WERI-Rb-1 (cell line): ENCODE data around the gene TPX2.
A peak's percentile ranks its signal among the peaks of the same experiment; 100 is the strongest.

Source experiments
- DNase-seq: peaks from one replicate; pipeline ENCODE4 v3.0.0-alpha.2; 2020
- H3K27ac ChIP-seq: fragments of 250-450 bp; sonication (Bioruptor Pico); 2 replicates; pipeline ENCODE4 v1.5.1; 2020; ENCODE audit warnings: mild to moderate bottlenecking, moderate library complexity
- H3K27me3 ChIP-seq: fragments of 250-450 bp; sonication (Bioruptor Pico); 2 replicates; pipeline ENCODE4 v1.5.1; 2021; ENCODE audit warnings: mild to moderate bottlenecking, low read depth, moderate library complexity; ENCODE audit not compliant: insufficient read depth, severe bottlenecking
- H3K36me3 ChIP-seq: fragments of 250-450 bp; sonication (Bioruptor Pico); 2 replicates; pipeline ENCODE4 v1.5.1; 2020; ENCODE audit warnings: mild to moderate bottlenecking, moderate library complexity
- H3K4me3 ChIP-seq: 2 replicates; pipeline ENCODE4 v1.5.1; 2011; ENCODE audit warnings: low read depth, mild to moderate bottlenecking, control low read depth, low read length
- H3K9me3 ChIP-seq: fragments of 250-450 bp; sonication (Bioruptor Pico); 2 replicates; pipeline ENCODE4 v1.5.1; 2021; ENCODE audit warnings: mild to moderate bottlenecking, moderate library complexity; ENCODE audit not compliant: severe bottlenecking
- CTCF ChIP-seq: IDR thresholded peaks from 2 replicates; pipeline ENCODE4 v1.5.1; 2011; ENCODE audit warnings: low read depth, mild to moderate bottlenecking, control low read depth, inconsistent platforms, low read length

The TPX2 gene

GRCh38 chr20:31835977-31836852 is 97.1 kb downstream of the TPX2 start:
- peak; percentile 41 for DNase-seq
- Histone ChIP-seq H3K27me3 (no peaks in the 10 kb centered on the region), H3K36me3 (no peaks in the 10 kb centered on the region), H3K9me3 (no peaks in the 10 kb centered on the region), H3K27ac (no peak overlapping the region), H3K4me3 (no peak overlapping the region)
- no peak for TF ChIP-seq CTCF

GRCh38 chr20:31836853-31837608 is 97.9 kb downstream of the TPX2 start:
- Histone ChIP-seq H3K27ac (no peak overlapping the region), H3K27me3 (no peaks in the 10 kb centered on the region), H3K4me3 (no peak overlapping the region), H3K9me3 (no peaks in the 10 kb centered on the region), H3K36me3 (no peaks in the 10 kb centered on the region)
- TF ChIP-seq CTCF = no peak
- DNase-seq = no peak

- Histone ChIP-seq H3K36me3 (no peaks in the 10 kb centered on the region), H3K4me3 (no peak overlapping the region), H3K27me3 (no peaks in the 10 kb centered on the region), H3K27ac (no peak overlapping the region), H3K9me3 (no peaks in the 10 kb centered on the region)
- no peak for TF ChIP-seq CTCF
- no peak for DNase-seq
Observed at GRCh38 chr20:31837896-31838397, 98.9 kb downstream of the TPX2 start.

GRCh38 chr20:31838646-31839292 is 99.7 kb downstream of the TPX2 start:
- no peaks in the 10 kb centered on the region for H3K27me3 ChIP-seq
- H3K27ac ChIP-seq = no peak overlapping the region
- no peaks in the 10 kb centered on the region for H3K9me3 ChIP-seq
- no peak for DNase-seq
- no peak overlapping the region for H3K4me3 ChIP-seq
- no peak for TF ChIP-seq CTCF
- H3K36me3 ChIP-seq = no peaks in the 10 kb centered on the region

GRCh38 chr20:31839782-31840487 is 100.8 kb downstream of the TPX2 start:
- Histone ChIP-seq H3K36me3 (no peaks in the 10 kb centered on the region), H3K27ac (no peak overlapping the region), H3K27me3 (no peaks in the 10 kb centered on the region), H3K9me3 (no peaks in the 10 kb centered on the region), H3K4me3 (no peak overlapping the region)
- TF ChIP-seq CTCF = no peak
- DNase-seq = no peak
